HG03159 (cell line): Measurements from ENCODE around the gene LGR6.
"Not testable (repeated sequence)": the region's sequence is repeated elsewhere in the genome, so short reads cannot be mapped to it uniquely, and the experiment has no call there.

Source experiments
- ATAC-seq: cut with Tn5 transposase; IDR thresholded peaks from one replicate; pipeline ENCODE4 v1.9.1; 2021; ENCODE audit warnings: mild to moderate bottlenecking, moderate library complexity; ENCODE audit not compliant: unreplicated experiment

Gene LGR6, protein sequence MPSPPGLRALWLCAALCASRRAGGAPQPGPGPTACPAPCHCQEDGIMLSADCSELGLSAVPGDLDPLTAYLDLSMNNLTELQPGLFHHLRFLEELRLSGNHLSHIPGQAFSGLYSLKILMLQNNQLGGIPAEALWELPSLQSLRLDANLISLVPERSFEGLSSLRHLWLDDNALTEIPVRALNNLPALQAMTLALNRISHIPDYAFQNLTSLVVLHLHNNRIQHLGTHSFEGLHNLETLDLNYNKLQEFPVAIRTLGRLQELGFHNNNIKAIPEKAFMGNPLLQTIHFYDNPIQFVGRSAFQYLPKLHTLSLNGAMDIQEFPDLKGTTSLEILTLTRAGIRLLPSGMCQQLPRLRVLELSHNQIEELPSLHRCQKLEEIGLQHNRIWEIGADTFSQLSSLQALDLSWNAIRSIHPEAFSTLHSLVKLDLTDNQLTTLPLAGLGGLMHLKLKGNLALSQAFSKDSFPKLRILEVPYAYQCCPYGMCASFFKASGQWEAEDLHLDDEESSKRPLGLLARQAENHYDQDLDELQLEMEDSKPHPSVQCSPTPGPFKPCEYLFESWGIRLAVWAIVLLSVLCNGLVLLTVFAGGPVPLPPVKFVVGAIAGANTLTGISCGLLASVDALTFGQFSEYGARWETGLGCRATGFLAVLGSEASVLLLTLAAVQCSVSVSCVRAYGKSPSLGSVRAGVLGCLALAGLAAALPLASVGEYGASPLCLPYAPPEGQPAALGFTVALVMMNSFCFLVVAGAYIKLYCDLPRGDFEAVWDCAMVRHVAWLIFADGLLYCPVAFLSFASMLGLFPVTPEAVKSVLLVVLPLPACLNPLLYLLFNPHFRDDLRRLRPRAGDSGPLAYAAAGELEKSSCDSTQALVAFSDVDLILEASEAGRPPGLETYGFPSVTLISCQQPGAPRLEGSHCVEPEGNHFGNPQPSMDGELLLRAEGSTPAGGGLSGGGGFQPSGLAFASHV

DNA sequence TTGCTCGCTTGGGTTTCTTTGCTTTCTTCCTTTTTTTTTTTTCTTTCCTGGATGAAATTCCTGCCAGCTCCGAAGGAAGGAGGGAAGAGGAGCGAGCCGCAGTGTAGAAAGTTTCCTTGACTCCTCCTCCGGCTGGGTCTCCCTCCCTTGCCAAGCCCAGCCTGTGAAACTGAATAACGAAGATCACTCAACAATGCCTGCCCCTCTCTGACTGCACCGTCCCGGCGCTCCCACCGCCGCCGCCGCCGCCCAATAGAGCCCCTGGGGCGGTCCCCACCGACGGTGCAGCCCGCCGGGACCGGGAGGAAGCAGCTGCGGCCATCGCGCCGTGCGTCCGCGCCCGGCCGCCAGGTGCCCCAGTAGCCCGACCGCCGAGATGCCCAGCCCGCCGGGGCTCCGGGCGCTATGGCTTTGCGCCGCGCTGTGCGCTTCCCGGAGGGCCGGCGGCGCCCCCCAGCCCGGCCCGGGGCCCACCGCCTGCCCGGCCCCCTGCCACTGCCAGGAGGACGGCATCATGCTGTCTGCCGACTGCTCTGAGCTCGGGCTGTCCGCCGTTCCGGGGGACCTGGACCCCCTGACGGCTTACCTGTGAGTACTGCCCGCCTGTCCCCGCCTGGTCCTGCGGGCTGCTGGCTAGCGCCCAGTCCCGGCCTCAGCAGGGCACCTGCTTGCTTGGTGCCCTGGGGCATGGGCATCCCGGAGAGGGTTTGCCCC, at the start of gene LGR6:
LGR6 (plus strand) TSS at position 186 of the 714 bp plus-strand sequence; CDS start at position 377, 191 bp downstream.
- ATAC-seq = no peak

DNA sequence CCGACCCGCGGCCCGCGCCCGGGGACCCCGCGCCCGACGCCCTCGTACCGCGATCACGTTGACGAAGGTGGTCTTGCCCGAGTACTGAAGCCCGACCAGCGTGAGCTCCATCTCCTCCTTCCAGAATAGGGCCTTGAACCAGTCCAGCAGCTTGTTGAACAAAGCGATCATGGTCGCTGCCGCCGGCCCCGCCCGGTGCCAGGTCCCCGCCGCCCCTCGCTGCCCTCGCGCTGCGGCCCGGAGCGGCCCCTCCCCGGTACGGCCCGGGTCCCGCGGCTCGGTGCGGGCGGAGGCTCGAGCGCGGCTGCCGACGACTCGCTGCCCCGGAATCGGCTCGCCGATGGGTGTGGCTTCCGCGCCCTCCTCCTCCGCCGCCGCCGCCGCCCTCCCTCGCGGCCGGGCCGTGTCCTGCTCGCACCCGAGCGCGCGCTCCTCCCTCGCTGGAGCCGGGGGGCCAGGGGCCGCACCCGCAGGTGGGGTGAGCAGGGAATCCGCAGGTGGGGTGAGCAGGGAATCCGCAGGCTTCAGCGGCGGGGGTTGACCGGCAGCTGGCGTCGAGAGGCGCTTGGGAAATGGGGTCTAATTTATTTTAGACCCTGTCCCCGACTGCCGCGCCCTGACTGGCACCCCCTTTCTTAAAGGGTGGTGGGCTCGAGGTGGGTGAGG, 49.1 kb upstream of the LGR6 start, which contains the start of gene ARL8A:
ARL8A (minus strand) TSS at position 336 of the 666 bp plus-strand sequence; CDS start at position 171, 165 bp downstream.
- peak; percentile 51 for ATAC-seq

DNA sequence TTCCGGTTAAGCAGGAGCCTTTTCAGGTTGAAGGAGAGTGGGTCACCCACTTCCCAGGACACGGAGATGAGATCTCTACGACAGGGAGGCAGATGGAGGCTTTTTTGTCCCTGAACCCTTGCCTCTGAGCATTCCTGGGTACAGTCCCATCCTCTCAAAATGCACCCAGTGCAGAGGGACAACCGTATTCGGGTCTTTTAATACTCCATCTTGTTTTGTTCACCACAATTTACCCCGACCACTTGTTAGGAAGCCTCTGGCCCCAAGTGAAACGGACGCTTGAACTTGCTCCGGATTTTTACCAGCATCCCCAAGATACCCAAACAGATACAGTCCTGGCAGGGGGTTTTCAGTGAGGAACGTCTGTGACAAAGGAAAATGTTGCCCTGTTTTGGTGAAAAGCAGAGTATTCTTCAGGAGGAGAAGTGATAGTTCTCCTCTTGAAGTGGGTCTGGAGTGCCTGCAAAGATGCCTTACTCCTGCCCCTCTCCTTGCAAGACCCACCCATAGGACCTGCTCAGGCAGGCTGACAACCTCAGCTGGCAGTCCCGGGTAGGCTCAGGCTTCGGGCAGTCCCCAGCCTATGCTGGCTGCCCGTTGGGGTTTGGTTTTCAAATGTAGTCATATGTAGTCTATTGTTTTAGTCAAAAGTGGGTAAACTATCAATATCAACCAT, 48.4 kb upstream of the LGR6 start:
- ATAC-seq = no peak

DNA sequence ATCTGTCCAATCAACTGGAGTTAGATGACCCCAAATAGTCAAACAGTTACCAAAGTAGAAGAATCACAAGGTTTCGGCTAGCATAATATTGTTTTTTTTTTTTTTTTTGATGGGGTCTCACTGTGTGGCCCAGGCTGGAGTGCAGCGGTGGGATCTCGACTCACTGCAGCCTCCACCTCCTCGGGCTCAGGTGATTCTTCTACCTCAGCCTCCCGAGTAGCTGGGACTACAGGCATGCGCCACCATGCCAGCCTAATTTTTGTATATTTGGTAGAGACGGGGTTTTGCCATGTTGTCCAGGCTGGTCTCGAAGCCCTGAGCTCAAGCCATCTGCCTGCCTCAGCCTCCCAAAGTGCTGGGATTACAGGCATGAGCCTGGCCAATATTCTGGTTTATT, 47.9 kb upstream of the LGR6 start:
- not testable (repeated sequence) for ATAC-seq

DNA sequence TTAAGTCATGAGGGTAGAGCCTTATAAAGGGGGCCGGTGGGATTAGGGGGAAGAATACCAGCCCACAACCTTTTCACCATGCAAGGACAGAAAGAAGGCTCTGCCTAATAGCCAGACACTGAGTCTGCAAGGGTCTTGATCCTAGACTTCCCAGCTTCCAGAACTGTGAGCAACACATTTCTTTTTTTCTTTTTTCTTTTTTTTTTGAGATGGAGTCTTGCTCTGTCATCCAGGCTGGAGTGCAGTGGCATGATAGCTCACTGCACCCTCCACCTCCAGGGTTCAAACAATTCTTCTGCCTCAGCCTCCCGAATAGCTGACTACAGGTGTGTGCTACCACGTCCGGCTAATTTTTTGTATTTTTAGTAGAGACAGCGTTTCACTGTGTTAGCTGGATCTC, 47.3 kb upstream of the LGR6 start:
- ATAC-seq = no peak

DNA sequence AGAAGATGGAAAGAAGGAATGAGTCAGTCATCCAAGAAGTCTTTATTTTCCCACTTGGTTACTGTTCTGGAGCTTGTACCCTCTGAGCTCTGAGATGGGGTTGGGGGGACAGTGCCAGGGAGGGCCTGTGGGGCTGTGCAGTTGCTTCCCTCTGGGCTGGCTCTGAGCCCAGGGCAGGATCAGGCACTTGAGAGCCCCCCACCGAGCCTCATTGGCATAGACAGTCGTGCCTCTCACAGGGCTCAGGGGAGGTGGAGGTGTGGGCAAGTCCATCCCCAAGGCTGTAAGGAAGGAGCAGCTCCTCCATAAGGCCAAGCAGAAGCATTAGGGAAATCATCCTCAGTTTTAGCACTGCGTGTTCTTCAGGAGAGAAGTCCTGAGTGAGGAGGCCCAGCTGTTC, 46.6 kb upstream of the LGR6 start:
- ATAC-seq = no peak

DNA sequence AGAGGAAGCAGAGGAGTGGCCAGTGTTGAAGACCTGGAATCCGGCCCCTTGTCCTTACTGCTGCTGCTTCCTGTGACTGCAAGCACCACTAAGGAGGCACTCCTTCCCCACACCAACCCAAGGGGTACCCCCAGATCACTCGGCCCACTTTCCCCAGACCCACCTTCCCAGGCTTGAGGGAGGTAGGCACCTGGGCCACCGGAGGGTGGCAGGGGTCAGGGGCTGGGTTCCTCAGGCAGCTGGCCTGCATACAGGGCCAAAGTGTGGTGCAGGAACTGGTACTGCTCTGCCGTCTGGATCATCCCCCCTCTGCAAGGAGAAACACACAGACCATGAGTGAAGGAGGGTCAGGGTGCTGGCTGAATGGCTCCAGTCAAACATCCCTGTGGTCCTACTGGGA, 45.2 kb upstream of the LGR6 start:
- ATAC-seq = no peak

DNA sequence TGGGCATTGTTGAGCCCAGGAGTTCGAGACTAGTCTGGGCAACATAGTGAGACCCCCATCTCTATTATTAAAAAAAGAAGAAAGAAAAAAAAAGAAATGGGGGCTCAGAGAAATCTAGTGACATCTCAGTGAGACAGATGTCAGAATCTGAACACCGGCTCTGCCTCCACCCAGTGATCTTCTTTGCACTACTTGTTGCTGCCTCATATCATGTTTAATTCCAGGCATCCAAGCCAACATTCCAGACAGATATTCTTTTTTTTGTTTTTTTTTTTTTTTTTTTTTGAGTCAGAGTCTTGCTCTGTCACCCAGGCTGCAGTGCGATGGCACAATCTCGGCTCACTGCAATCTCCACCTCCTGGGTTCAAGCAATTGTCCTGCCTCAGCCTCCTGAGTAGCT, 44.0 kb upstream of the LGR6 start:
- ATAC-seq = no peak

DNA sequence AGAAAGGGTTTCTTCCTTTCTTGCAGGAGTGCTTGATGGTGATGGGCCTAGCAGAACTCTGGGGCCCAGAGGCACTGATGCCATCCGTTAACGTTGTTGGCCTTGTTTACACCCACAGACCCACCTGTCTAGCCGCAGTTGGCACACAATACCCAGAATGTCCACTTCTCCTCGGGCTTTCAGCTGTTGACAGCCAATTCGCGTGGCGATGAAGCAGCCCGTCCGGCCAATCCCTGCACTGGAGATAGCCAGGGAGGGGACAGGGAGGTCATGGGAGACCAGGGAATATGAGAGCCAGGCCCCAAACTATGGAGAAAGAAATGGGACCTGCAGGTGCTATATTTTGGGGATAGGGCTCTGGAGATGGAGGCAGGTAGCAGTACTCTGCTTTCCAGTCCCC, 43.4 kb upstream of the LGR6 start:
- no peak for ATAC-seq

DNA sequence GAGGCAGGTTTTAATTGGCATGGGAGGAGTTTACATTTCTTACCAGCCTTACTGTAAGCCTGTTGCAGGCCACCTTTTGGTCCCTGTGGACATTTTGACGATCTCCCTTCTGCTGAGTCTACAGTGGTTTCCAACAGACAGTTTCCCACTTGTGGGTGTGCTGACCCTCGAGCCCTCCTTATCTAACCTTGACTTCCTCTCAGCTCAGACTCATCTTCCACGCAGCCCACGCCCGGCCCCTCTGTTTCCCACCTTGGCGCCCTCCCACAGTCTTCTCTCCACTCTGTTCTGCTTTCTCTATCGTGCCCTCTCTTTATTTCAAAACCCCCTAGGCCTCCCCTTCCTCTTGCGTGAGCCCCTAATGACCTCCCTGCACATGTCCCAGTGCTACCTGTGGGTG, 43.0 kb upstream of the LGR6 start:
- no peak for ATAC-seq

DNA sequence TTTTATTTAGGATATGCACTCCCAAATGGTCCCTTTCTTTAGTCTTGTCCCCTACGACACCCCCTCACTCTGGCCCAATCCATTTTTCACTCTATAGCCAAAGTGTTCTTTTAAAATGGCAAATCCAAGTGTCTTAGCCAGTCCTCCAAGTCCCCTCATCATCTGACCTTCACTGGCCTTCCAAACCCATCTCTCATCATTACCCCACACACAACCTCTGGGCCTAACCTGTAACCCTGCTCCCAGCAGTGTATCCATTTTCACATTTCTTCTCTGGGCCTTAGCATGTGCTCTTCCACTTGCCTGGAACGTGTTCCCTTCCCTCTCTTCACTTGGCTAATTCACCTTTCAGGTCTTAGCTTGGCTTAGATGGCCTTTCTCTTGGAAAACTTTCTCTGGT, 42.6 kb upstream of the LGR6 start:
- no peak for ATAC-seq

DNA sequence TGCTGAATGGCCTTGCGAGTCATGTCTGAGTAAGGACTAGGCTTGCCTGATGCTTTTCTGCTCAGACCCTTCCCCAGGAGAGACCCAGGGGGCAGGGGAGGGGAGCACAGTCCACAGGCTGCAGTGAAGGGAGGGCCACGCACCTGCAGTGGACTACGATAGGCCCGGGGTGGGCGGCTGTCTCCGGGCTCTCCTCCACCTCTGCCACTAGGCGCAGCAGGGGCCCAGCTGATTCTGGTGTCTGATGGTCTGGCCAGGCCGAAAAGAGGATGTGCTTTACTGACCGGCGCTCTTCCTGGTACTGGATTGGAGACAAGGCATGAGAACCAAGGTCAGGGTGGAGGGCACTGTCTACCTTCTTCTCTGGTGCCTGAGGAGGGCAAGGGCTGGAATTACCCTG, 41.2 kb upstream of the LGR6 start:
- ATAC-seq = no peak

DNA sequence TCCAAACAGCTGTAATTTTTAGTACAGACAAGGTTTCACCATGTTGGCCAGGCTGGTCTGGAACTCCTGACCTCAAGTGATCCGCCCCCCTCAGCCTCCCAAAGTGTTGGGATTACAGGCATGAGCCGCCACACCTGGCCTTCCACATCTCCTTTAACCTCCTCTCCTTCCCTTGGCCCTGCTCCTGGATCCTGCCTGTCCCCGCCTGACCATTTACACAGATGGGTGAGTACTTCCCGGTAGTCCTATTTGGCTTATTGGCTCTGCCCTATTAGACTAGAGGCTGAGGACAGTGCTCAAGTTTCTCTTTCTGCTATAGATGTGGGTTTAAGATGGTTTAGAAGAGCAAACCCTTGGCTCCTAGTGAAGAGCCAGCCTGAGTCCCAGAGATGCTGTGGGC, 40.3 kb upstream of the LGR6 start:
- ATAC-seq = no peak

DNA sequence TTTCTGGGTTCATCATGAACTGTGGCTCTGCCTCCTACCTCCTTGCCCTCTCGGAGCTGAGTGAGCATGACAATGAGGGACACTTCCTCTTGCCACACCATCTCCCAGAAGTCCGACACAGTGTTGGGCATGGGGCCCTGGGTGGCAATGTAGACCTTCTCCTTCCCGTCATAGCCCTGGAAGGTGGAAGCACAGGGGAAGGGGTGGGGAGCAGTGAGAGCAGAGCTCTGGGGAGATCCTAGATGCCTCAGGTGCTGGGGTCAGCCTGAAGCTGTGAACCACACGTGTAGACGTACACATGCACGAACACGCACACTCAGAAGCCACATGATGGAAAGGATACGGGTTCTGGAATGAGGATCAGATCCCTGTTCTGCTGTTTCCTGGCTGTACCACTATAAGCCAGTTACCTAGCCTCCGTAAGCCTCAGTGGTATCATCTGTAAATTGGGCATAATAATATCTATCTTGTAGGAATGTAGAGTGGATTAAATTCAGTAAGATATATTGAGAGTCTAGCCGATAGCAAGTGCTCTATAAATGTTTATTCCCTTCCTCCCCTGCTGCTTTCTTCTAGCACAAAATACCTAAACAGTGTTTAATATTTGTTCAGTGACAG, 39.3 kb upstream of the LGR6 start:
- no peak for ATAC-seq

DNA sequence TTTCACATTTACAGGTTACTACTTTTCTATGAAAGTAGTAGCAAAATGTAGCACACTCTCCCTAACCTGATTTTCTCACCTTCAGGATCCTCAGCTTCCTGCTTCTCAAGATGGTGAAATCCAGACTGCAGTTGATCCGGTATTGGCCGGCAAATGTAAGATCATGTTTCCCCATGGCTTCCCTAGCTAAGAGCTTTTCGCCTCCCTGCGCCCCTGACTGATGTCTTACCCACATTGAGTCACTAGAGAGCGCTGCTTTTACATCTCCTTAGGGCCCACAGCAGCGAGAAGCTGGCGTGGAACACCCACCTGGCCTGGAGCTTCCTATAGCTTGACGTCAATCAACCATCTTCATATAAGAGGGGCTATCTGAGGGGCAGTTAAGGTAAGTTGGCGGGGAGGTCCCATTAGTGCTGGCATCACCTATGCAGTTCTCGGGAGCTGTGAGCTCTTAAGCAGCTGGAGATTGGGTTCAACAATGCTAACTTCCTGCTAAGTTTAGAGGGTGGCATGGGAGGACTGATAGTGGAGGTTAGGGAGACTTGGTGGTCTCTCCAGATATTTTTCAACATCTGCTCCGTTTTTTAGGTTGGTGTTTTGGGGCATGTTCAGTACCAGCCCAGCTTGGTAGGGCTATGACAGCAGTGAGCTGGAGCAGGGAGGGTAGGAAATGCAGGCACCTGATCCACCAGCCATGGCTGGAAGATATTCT, 38.7 kb upstream of the LGR6 start:
- ATAC-seq = no peak

DNA sequence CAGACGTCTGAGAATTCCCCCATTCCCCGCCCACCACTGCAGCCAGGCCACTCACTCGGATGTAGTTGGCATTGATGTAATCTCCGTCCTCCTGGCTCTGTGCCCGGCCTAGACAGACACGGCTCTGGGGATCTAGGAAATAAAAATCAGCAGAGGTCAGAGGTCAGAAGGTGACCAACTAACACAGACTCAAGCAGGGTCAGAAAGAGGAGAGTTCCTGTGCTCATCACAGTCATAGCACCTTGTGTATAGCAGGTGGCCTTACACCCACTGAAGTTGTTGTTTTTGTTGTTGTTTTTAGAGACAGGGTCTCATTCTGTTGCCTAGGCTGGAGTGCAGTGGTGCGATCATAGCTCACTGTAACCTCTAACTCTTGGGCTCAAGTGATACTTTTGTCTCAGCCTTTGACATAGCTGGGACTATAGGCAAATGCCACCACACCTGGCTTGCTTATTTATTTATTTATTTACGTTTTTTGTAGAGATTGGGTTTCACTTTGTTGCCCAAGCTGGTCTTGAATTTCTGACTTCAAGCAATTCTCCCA, 38.0 kb upstream of the LGR6 start:
- ATAC-seq = no peak

DNA sequence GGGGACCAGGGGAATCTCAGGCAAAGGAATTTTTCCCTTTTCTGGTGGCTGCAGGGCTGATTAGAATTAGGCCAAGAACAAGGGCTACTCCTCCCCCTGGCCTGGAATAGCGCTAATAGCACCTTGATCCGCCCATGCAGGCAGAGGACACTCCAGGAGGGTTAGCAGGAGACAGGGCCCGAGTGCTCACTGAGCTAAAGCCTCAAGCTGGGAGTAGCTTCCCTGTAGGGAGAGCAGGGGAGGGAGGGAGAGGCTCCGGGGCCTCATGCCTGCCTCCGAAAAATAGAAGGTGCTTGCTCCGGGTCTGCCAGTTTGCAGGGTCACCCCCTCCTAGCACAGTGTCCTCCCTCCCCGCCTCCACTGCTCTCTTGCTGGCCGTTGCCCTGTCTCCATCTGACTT, 37.0 kb upstream of the LGR6 start:
- ATAC-seq = no peak

DNA sequence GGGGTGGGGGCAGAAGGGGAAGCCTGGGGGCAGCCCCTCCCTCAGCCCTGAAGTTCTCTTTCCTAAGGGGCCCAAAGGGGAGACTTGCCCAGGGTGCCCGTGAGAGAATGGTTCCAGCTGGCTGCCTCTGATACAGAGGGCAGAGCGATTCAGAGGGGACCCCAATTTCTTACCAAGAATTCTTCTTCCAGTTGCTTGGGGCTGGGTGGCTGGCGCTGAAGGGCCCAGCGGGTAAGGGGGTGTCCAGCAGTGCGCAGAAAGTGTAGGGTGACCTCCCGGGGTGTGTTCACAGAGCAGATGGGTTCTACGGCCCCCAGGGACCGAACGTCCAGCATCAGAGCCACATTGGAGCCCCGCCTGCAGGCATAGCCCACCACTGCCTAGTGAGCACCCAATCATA, 35.7 kb upstream of the LGR6 start:
- ATAC-seq = no peak
